ENCODE measurements around the gene TBL1XR1. TPM values are rescaled to one million over a fixed set of nuclear protein-coding genes. Genes with fewer than 3 reads are reported as not detected.

The TBL1XR1 gene
- total and polyA plus RNA-seq, 2 experiments from 2014 or later = 30.2 to 165 TPM

- no peak for DNase-seq (ENCODE audit: low spot score)
- no peaks in the 10 kb centered on the region for H3K79me2 ChIP-seq
- no peak for TF ChIP-seq CTCF (IDR thresholded peaks at IDR 0.05; ENCODE audit: poor library complexity)
- TF ChIP-seq EZH2phosphoT487 (IDR thresholded peaks at IDR 0.05; ENCODE audit: low read depth, severe bottlenecking, unreplicated experiment) = no peak
- no peak for TF ChIP-seq EZH2 (IDR thresholded peaks at IDR 0.05; ENCODE audit: borderline replicate concordance)
- 88% methylated on average over 2 of the region's 2 CpGs for WGBS (ENCODE audit: low lambda C conversion rate, missing lambda C conversion rate)
- no peaks in the 10 kb centered on the region for H3K27me3 ChIP-seq
- no peak overlapping the region for H3K27ac ChIP-seq
- H3K4me3 ChIP-seq = no peak overlapping the region
- no peaks in the 10 kb centered on the region for H3K4me1 ChIP-seq (ENCODE audit: insufficient read depth)
- H4K20me1 ChIP-seq (ENCODE audit: insufficient read depth, poor library complexity, severe bottlenecking) = no peaks in the 10 kb centered on the region
- H3K9me2 ChIP-seq (replicated peaks; ENCODE audit: insufficient read depth) = no peaks in the 10 kb centered on the region
- no peak overlapping the region for H3K4me2 ChIP-seq
- H3K36me3 ChIP-seq (replicated peaks; ENCODE audit: insufficient read depth, low read depth) = no peaks in the 10 kb centered on the region
- no peak overlapping the region for H2AFZ ChIP-seq
- H3K9me3 ChIP-seq (ENCODE audit: low read depth) = no peaks in the 10 kb centered on the region
Measured at GRCh38 chr3:177238686-177239216, 41.5 kb upstream of the TBL1XR1 start.

- DNase-seq (ENCODE audit: low spot score) = no peak
- no peaks in the 10 kb centered on the region for H3K9me2 ChIP-seq (replicated peaks; ENCODE audit: insufficient read depth)
- H3K27ac ChIP-seq = no peak overlapping the region
- H3K4me3 ChIP-seq = no peak overlapping the region
- no peaks in the 10 kb centered on the region for H3K4me1 ChIP-seq (ENCODE audit: insufficient read depth)
- H2AFZ ChIP-seq = no peak overlapping the region
- H3K9me3 ChIP-seq (ENCODE audit: low read depth) = no peaks in the 10 kb centered on the region
- H4K20me1 ChIP-seq (ENCODE audit: insufficient read depth, poor library complexity, severe bottlenecking) = no peaks in the 10 kb centered on the region
- H3K27me3 ChIP-seq = no peaks in the 10 kb centered on the region
- H3K4me2 ChIP-seq = no peak overlapping the region
- WGBS (ENCODE audit: low lambda C conversion rate, missing lambda C conversion rate) = 88% methylated on average over 4 of the region's 4 CpGs
- TF ChIP-seq CTCF (IDR thresholded peaks at IDR 0.05; ENCODE audit: poor library complexity) (no peak), EZH2 (IDR thresholded peaks at IDR 0.05; ENCODE audit: borderline replicate concordance) (no peak), EZH2phosphoT487 (IDR thresholded peaks at IDR 0.05; ENCODE audit: low read depth, severe bottlenecking, unreplicated experiment) (no peak)
- H3K79me2 ChIP-seq = no peaks in the 10 kb centered on the region
- no peaks in the 10 kb centered on the region for H3K36me3 ChIP-seq (replicated peaks; ENCODE audit: insufficient read depth, low read depth)
Measured at GRCh38 chr3:177237206-177237605, 39.9 kb upstream of the TBL1XR1 start.

- Histone ChIP-seq H3K9me3 (ENCODE audit: low read depth) (no peaks in the 10 kb centered on the region), H4K20me1 (ENCODE audit: insufficient read depth, poor library complexity, severe bottlenecking) (no peaks in the 10 kb centered on the region), H2AFZ (no peak overlapping the region), H3K4me1 (ENCODE audit: insufficient read depth) (no peaks in the 10 kb centered on the region), H3K27ac (no peak overlapping the region), H3K9me2 (replicated peaks; ENCODE audit: insufficient read depth) (no peaks in the 10 kb centered on the region), H3K27me3 (no peaks in the 10 kb centered on the region), H3K79me2 (no peaks in the 10 kb centered on the region), H3K4me3 (no peak overlapping the region), H3K36me3 (replicated peaks; ENCODE audit: insufficient read depth, low read depth) (no peaks in the 10 kb centered on the region), H3K4me2 (no peak overlapping the region)
- no peak for TF ChIP-seq EZH2 (IDR thresholded peaks at IDR 0.05; ENCODE audit: borderline replicate concordance)
- no peak for TF ChIP-seq EZH2phosphoT487 (IDR thresholded peaks at IDR 0.05; ENCODE audit: low read depth, severe bottlenecking, unreplicated experiment)
- TF ChIP-seq CTCF (IDR thresholded peaks at IDR 0.05; ENCODE audit: poor library complexity) = no peak
- 96% methylated on average over 2 of the region's 2 CpGs for WGBS (ENCODE audit: low lambda C conversion rate, missing lambda C conversion rate)
- DNase-seq (ENCODE audit: low spot score) = no peak
Measured at GRCh38 chr3:177236704-177237103, 39.4 kb upstream of the TBL1XR1 start.
